ENCODE measurements around the gene SMYD3. TPM values are rescaled to one million over a fixed set of nuclear protein-coding genes. Genes with fewer than 3 reads are reported as not detected.

SMYD3 gene
- total RNA-seq, 1 donor from 2014 or later, result 34.9 TPM

- H3K9me3 Mint-ChIP-seq, result no peaks in the 10 kb centered on the region
- no peak for TF ChIP-seq CTCF (IDR thresholded peaks at IDR 0.05; ENCODE audit: unreplicated experiment)
- H3K4me3 Mint-ChIP-seq, result no peak overlapping the region
- H3K4me1 Mint-ChIP-seq, result peaks cover 16% of the 10 kb centered on the region
- DNase-seq (ENCODE audit: low spot score in 2 of 2, unreplicated experiment in 2 of 2), result no peak
- no peaks in the 10 kb centered on the region for H3K36me3 Mint-ChIP-seq
- H3K27ac Mint-ChIP-seq, result no peak overlapping the region
- H3K27me3 Mint-ChIP-seq (ENCODE audit: low read depth), result peaks cover 7% of the 10 kb centered on the region
Measured at GRCh38 chr1:246503341-246503740, 3.7 kb downstream of the SMYD3 start.

- Mint-ChIP-seq H3K27me3 (ENCODE audit: low read depth) (no peaks in the 10 kb centered on the region), H3K36me3 (no peaks in the 10 kb centered on the region), H3K27ac (no peak overlapping the region), H3K4me3 (no peak overlapping the region), H3K4me1 (peaks cover 2% of the 10 kb centered on the region), H3K9me3 (no peaks in the 10 kb centered on the region)
- no peak for DNase-seq (ENCODE audit: low spot score in 2 of 2, unreplicated experiment in 2 of 2)
- peak; percentile 95 for TF ChIP-seq CTCF (IDR thresholded peaks at IDR 0.05; ENCODE audit: unreplicated experiment)
Measured at GRCh38 chr1:246497331-246497915, 9.7 kb downstream of the SMYD3 start.

- peak in 1 of 2 experiments; percentile 78 for DNase-seq (ENCODE audit: low spot score in 2 of 2, unreplicated experiment in 2 of 2)
- no peaks in the 10 kb centered on the region for H3K9me3 Mint-ChIP-seq
- H3K4me1 Mint-ChIP-seq, result peaks cover 8% of the 10 kb centered on the region
- no peak overlapping the region for H3K27ac Mint-ChIP-seq
- TF ChIP-seq CTCF (IDR thresholded peaks at IDR 0.05; ENCODE audit: unreplicated experiment), result peak; percentile 27
- H3K4me3 Mint-ChIP-seq, result no peak overlapping the region
- no peaks in the 10 kb centered on the region for H3K27me3 Mint-ChIP-seq (ENCODE audit: low read depth)
- H3K36me3 Mint-ChIP-seq, result no peaks in the 10 kb centered on the region
Measured at GRCh38 chr1:246492611-246493245, 14.4 kb downstream of the SMYD3 start.

- peaks cover 8% of the 10 kb centered on the region for H3K4me1 Mint-ChIP-seq
- DNase-seq (ENCODE audit: low spot score in 2 of 2, unreplicated experiment in 2 of 2), result no peak
- H3K27me3 Mint-ChIP-seq (ENCODE audit: low read depth), result no peaks in the 10 kb centered on the region
- H3K36me3 Mint-ChIP-seq, result no peaks in the 10 kb centered on the region
- TF ChIP-seq CTCF (IDR thresholded peaks at IDR 0.05; ENCODE audit: unreplicated experiment), result no peak
- no peaks in the 10 kb centered on the region for H3K9me3 Mint-ChIP-seq
- H3K4me3 Mint-ChIP-seq, result no peak overlapping the region
- no peak overlapping the region for H3K27ac Mint-ChIP-seq
Measured at GRCh38 chr1:246491551-246492053, 15.5 kb downstream of the SMYD3 start.

- Mint-ChIP-seq H3K4me3 (no peak overlapping the region), H3K4me1 (peaks cover 8% of the 10 kb centered on the region), H3K27ac (peak overlapping the region; percentile 9), H3K36me3 (no peaks in the 10 kb centered on the region), H3K9me3 (no peaks in the 10 kb centered on the region), H3K27me3 (ENCODE audit: low read depth) (no peaks in the 10 kb centered on the region)
- no peak for DNase-seq (ENCODE audit: low spot score in 2 of 2, unreplicated experiment in 2 of 2)
- TF ChIP-seq CTCF (IDR thresholded peaks at IDR 0.05; ENCODE audit: unreplicated experiment), result no peak
Measured at GRCh38 chr1:246488674-246489073, 18.4 kb downstream of the SMYD3 start.

Data from mesothelial cell of epicardium (in vitro differentiated cells).